HG02678 (cell line): ENCODE measurements around the gene SLC16A11.
"Not testable (repeated sequence)": the region's sequence is repeated elsewhere in the genome, so short reads cannot be mapped to it uniquely, and the experiment has no call there.

Experiments
- ATAC-seq: cut with Tn5 transposase; IDR thresholded peaks from one replicate; pipeline ENCODE4 v1.9.1; 2021; ENCODE audit warnings: mild to moderate bottlenecking, moderate library complexity; ENCODE audit not compliant: unreplicated experiment

The SLC16A11 gene

GRCh38 chr17:7060165-7060891 is 16.4 kb upstream of the SLC16A11 start:
- no peak for ATAC-seq

- no peak for ATAC-seq
These were observed 15.0 kb upstream of the SLC16A11 start for GRCh38 chr17:7058831-7059447.

- no peak for ATAC-seq
These were observed 12.5 kb upstream of the SLC16A11 start for GRCh38 chr17:7056386-7056785.

DNA sequence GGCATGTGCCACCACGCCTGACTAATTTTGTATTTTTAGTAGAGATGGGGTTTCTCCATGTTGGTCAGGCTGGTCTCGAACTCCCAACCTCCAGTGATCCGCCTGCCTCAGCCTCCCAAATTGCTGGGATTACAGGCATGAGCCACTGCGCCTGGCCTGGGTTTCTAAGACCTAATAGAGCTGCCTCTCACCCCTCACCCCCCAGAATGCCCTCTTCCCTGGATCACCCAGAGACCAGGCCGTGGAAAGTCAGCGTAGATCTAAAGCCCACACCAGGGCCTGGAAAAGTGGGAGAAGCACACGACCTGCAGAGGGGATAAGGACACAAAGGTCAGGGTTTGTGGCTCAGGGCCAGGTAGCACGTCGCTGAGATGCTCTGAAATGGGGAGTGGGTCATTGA is 6.7 kb upstream of the SLC16A11 start:
- not testable (repeated sequence) for ATAC-seq

DNA sequence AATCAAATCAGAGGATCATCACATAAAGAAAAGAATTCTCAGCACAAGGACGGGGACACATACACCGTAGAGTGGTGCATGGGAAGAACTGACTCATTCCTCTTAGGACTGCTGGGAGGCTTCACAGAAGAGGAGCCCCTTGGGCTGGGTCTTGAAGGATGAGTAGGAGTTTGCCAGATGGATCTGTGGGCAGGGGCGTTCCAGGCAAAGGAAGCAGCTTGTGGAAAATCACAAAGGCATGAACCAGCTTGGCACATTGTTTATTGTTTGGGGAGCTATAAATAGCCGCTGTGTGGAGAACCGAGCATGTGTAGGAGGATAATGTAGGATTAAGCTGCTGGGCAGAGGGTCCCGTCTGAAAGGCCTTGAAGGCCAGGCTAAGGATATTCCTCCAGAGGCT is 5.1 kb upstream of the SLC16A11 start:
- no peak for ATAC-seq

DNA sequence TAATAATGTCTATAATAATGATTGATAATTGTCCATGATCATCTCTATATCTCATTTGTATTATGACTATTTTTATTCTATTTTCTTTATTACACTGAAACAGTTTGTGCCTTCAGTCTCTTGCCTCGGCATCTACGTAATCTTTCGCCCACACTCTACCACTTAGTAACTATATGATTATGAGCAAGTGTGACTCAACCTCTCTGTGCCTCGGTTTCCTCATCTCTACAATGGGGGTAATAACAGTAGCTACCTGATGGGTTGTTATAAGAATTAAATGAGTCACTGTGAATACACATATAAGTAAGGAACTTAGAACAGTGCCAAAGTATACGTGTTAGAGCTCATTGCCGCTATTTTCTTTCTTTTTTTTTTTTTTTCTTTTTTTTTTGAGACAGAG is 3.7 kb upstream of the SLC16A11 start:
- ATAC-seq: no peak

- not testable (repeated sequence) for ATAC-seq
These were observed 3.0 kb upstream of the SLC16A11 start for GRCh38 chr17:7046725-7047397.

DNA sequence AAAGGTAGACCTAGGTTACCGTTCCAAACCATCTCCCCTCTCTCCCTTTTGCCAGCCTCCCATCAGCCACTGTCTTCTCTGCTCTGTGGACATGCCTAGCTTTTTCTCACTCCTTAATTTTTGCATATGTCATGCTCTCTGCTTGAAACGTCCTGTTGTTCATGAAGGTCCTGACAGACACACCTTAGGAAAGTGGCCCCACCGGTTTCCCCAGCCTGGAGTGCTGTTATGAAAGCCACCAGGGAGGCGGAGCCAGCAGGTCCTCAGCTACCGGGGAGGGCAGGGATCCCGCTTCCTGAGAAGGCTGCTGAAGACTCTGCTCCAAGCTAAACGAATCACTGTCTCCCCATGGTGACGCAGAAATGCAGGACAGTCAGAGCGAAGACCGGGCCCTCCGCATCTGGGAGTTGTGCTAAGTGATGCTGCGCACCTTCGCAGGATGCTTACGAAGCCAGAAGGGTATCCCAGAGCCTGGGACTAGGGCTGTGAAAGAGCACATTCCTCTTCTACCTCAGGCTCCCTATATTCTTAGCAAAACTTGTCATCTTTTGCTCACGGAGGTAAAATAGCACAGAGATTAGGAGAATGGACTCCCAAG is 2.3 kb upstream of the SLC16A11 start:
- ATAC-seq: no peak

DNA sequence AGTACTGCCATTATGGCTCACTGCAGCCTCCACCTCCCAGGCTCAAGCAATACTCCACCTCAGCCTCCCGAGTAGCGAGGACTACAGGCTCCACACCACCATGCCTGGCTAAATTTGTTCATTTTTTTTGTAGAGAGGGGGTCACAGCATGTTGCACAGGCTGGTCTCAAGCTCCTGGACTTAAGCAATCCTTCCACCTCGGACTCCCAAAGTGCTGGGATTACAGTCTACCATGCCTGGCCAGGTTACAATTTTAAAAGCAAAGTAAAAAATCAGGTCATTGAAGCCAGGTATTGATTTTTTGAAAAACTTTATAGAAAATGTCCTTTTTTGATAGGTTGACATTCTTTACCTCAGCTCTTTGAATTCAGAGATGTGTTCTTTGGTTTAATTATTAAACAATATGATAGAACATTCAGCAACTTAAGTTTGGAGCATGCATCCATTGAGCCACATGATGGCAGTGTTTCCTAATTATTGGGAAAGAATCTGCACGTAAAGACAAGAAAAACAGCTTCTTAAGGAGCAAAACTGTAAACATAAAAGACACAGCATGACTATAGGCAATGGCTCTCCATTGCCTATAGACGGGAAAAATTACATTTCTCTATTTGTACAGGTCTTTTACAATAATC is 1.7 kb upstream of the SLC16A11 start:
- no peak for ATAC-seq

- no peak for ATAC-seq
These were observed 753 bp downstream of the SLC16A11 start for GRCh38 chr17:7043182-7043496.

DNA sequence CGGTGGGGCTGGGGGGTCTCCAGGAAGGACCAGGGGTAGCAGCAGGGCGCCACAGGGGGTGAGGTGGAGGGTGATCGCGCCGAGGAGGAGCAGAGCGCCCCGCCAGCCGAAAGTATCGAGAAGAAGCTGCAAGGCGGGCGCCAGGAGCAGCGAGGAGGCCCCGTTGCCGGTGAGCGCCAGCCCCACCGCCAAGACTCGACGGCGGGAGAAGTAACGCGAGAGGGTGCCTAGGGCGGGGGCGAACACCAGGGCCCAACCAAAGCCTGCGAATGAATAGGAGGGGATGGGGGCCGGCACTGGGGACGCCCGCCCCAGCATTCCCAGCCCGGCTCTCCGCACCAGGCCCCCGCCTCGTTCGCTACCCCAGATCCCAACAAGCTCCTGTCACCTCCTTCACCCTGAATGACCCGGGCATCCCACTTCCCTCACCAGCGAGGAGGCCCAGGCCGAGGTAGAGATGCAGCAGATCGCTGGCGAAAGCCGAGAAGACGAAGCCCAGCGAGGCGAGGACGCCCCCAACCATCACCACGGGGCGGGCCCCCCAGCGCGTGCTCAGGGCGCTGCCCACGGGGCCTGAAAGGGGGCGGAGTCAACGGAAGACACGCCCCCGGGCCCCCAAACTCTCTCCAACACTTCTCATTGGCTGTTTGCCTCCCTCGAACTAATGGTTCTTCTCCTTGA is 1.3 kb downstream of the SLC16A11 start:
- no peak for ATAC-seq

DNA sequence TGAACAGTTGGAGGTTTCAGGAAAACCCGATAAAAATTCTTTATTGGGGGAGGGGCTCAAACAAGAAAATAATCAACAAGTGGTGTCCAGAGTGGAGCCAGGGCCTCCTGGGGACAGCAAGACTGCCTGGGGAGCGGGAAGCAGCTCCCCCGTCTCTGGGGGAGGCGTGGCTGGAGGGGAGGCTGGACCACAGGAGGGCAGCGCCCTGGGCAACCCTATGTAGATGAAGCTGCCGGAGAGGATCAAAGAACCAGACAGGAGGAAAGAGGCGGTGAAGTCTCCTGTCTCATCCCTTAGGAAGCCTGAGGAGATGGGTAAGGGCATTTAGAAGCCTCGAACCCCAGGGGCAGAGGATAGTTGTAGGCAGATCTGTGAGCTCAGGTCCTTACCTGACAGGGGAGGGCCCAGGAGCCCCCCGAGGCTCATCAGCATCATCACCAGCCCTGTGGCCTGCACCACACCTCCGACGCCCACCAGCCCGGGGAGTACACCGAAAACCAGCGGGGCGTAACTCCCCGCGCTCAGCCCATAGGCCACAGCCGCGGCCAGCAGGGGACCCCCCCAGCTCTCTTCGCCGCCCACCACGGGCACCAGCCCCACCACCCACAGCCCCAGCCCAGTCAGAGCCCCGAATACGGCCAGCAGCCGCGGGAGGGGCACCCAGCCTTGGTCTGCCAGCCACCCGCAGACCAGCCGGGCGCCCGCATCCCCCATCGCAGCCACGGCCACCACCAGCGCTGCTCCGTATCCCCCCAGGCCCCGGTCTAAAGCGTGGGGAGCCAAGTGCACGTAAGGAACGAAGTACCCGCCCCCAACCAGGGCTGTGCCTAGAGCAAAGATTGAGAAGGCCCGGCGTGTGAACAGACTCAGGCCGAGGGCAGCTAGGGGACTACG is 2.0 kb downstream of the SLC16A11 start:
- no peak for ATAC-seq

GRCh38 chr17:7039832-7040231 is 4.1 kb downstream of the SLC16A11 start:
- no peak for ATAC-seq

GRCh38 chr17:7038025-7038862 is 5.6 kb downstream of the SLC16A11 start:
- ATAC-seq: no peak

DNA sequence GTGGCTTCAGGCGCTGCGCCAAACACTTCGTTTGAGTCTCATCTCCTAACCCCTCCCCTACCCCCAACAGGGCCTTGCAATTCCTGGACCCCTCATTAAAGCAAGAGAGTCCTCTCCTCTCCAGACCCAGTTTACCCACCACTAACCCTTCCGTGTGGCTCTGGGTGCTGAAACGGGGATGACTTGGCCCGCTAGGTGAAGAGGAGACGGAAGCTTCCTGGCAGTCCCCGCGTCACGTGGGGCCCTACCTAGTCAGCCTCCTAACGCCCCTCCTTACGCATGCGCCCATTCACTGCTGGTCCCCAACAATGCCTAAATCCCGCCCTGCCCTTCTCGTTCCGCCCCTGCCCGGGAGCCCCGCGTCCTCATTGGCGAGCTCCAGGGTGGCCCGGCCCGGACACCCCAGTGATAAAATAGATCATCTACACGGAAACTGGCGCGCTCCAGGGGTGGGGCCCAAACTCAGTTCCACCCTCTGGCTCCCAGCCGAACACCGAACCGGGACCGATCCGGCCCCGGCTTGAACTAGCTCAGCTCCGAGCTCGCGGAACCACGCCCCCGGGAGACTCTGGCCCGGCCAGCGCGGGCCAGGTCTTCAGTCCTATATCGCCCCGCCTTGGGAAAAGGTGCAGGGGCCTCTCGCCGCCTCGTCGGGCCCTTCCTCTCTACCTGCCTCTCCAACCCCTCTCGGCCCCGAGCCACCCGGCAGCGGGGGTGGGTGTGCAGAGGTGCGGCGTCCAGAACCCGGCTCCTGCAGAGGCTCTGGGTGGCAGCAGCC is 8.1 kb downstream of the SLC16A11 start, which contains the start of gene SLC16A13:
Gene SLC16A13 (plus strand): TSS at position 425 of the 778 bp plus-strand sequence. CDS start 368 bp downstream, outside the sequence.
- ATAC-seq: peak; percentile 93

GRCh38 chr17:7034955-7035590 is 8.8 kb downstream of the SLC16A11 start:
- peak; percentile 9 for ATAC-seq

- ATAC-seq: no peak
These were observed 14.2 kb downstream of the SLC16A11 start for GRCh38 chr17:7029659-7030058.

GRCh38 chr17:7029096-7029495 is 14.8 kb downstream of the SLC16A11 start:
- no peak for ATAC-seq
